ENCODE results near the gene FBXO9. TPM values are rescaled to one million over a fixed set of nuclear protein-coding genes. Genes with fewer than 3 reads are reported as not detected.

The FBXO9 gene
- total RNA-seq, 1 experiment from 2014 or later: 63.6 TPM

DNA sequence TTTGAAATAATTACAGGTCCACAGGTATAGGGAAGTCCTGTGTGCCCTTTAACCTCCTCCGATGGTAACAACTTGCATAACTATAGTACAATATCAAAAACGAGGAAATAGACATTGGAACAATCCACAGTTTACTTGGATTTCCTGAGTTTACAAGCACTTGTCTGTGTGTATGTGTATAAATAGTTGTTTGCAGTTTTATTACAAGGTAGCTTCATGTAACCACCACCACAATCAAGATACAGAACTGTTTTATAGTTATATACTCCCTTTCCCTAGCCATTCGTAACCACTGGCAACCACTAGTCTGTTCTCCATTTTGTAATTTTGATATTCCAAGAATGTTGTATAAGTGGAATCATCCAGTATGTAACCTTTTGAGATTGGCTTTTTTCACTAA, 9.1 kb downstream of the FBXO9 start:
- no peaks in the 10 kb centered on the region for H3K27me3 Mint-ChIP-seq (ENCODE audit: insufficient read depth, unreplicated experiment)
- H3K4me1 Mint-ChIP-seq (ENCODE audit: insufficient read depth, unreplicated experiment): no peaks in the 10 kb centered on the region
- no TSS peak for BruUV-seq (replicated peaks)
- H3K4me3 Mint-ChIP-seq (ENCODE audit: unreplicated experiment): no peak overlapping the region
- TF ChIP-seq, protein P1, sequence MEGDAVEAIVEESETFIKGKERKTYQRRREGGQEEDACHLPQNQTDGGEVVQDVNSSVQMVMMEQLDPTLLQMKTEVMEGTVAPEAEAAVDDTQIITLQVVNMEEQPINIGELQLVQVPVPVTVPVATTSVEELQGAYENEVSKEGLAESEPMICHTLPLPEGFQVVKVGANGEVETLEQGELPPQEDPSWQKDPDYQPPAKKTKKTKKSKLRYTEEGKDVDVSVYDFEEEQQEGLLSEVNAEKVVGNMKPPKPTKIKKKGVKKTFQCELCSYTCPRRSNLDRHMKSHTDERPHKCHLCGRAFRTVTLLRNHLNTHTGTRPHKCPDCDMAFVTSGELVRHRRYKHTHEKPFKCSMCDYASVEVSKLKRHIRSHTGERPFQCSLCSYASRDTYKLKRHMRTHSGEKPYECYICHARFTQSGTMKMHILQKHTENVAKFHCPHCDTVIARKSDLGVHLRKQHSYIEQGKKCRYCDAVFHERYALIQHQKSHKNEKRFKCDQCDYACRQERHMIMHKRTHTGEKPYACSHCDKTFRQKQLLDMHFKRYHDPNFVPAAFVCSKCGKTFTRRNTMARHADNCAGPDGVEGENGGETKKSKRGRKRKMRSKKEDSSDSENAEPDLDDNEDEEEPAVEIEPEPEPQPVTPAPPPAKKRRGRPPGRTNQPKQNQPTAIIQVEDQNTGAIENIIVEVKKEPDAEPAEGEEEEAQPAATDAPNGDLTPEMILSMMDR (IDR thresholded peaks at IDR 0.05; ENCODE audit: unreplicated experiment): no peak
- intact Hi-C loops (cut with micrococcal nuclease): no loop called here
- CTCF ChIA-PET: interaction anchor here (0.7 kb wide), 1 partner anchor 426 kb away, joined by 3 read pairs; no protein-coding TSS in a partner anchor
- DNase-seq (ENCODE audit: unreplicated experiment): no peak
- POLR2A ChIA-PET: no interaction called here
- no peaks in the 10 kb centered on the region for H3K9me3 Mint-ChIP-seq (ENCODE audit: unreplicated experiment)
- H3K27ac Mint-ChIP-seq (ENCODE audit: low read depth, unreplicated experiment): no peak overlapping the region
- H3K36me3 Mint-ChIP-seq (ENCODE audit: insufficient read depth, unreplicated experiment): peaks cover 79% of the 10 kb centered on the region

DNA sequence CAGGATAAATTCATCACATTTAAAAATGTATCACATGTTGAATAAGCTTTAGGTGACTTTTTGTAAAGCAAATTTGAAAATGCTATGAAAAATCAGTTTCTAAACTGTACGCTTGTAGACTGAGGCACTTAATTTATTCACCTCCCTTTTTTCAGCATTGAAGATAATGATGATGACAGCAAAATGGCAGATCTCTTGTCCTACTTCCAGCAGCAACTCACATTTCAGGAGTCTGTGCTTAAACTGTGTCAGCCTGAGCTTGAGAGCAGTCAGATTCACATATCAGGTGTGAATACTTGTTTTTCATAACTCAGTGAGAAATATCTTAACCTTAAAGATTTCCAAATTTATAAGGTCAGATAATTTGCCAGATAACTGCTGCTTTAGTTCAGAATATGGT, 15.6 kb downstream of the FBXO9 start:
- no peak overlapping the region for H3K4me3 Mint-ChIP-seq (ENCODE audit: unreplicated experiment)
- DNase-seq (ENCODE audit: unreplicated experiment): no peak
- no peak overlapping the region for H3K27ac Mint-ChIP-seq (ENCODE audit: low read depth, unreplicated experiment)
- TF ChIP-seq, protein P1 (IDR thresholded peaks at IDR 0.05; ENCODE audit: unreplicated experiment): no peak
- no peaks in the 10 kb centered on the region for H3K27me3 Mint-ChIP-seq (ENCODE audit: insufficient read depth, unreplicated experiment)
- no peaks in the 10 kb centered on the region for H3K4me1 Mint-ChIP-seq (ENCODE audit: insufficient read depth, unreplicated experiment)
- intact Hi-C loops (cut with micrococcal nuclease): no loop called here
- no TSS peak for BruUV-seq (replicated peaks)
- peaks cover 94% of the 10 kb centered on the region for H3K36me3 Mint-ChIP-seq (ENCODE audit: insufficient read depth, unreplicated experiment)
- CTCF ChIA-PET: interaction anchor here (1.4 to 1.9 kb wide), 2 partner anchors 14 to 85 kb away, joined by 3 to 4 read pairs; no protein-coding TSS in a partner anchor
- H3K9me3 Mint-ChIP-seq (ENCODE audit: unreplicated experiment): no peaks in the 10 kb centered on the region
- POLR2A ChIA-PET: interaction anchor here (3.1 kb wide), 1 partner anchor 15 kb away, joined by 14 read pairs; the partner anchor contains the start of gene FBXO9

DNA sequence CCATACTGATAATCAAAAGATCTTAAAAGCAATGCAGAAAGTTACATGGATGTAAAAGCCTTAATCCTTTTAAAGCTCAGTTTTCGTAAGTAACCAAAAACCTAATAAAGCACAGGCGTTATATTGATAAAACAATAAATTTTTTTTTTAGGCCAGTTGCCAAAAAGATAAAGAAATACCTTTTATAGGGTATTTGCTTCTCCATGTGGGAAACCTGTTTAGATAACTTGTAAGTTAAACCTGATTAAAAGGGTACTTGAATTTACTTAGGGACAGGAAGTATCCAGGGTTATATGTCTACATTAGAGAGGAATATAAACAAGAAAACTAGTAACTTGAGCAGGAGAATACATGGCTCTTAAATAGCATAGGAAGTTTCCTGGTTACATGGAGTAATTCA, 21.1 kb downstream of the FBXO9 start:
- TF ChIP-seq, protein P1 (IDR thresholded peaks at IDR 0.05; ENCODE audit: unreplicated experiment): no peak
- H3K27ac Mint-ChIP-seq (ENCODE audit: low read depth, unreplicated experiment): no peak overlapping the region
- POLR2A ChIA-PET: interaction anchor here (0.7 kb wide), 1 partner anchor 451 kb away, joined by 3 read pairs; no protein-coding TSS in a partner anchor
- H3K27me3 Mint-ChIP-seq (ENCODE audit: insufficient read depth, unreplicated experiment): no peaks in the 10 kb centered on the region
- peaks cover 94% of the 10 kb centered on the region for H3K36me3 Mint-ChIP-seq (ENCODE audit: insufficient read depth, unreplicated experiment)
- H3K4me1 Mint-ChIP-seq (ENCODE audit: insufficient read depth, unreplicated experiment): no peaks in the 10 kb centered on the region
- BruUV-seq (replicated peaks): no TSS peak
- no peak overlapping the region for H3K4me3 Mint-ChIP-seq (ENCODE audit: unreplicated experiment)
- no peaks in the 10 kb centered on the region for H3K9me3 Mint-ChIP-seq (ENCODE audit: unreplicated experiment)
- intact Hi-C loops (cut with micrococcal nuclease): no loop called here
- DNase-seq (ENCODE audit: unreplicated experiment): no peak
- CTCF ChIA-PET: interaction anchor here (1.2 kb wide), 1 partner anchor 20 kb away, joined by 4 read pairs; no protein-coding TSS in a partner anchor

DNA sequence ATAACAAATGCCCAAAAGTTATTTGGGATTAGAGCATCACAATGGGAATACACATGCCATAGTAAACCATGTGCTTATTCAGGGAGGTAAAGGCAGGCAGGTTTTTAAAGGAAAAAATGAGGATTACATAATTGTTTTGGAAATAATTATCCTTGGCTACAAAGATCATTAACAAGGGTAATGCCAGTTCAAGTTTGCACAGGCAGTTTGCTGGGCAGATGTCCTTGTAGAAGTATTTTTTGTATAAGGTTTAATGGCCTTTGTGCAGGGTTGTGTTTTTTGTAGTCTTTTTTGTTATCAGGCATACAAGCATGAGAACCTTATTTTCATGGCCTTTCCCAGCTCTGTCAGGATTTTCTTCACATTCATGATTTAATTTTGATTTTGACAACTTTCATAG, 24.7 kb downstream of the FBXO9 start:
- Mint-ChIP-seq H3K27me3 (ENCODE audit: insufficient read depth, unreplicated experiment) (no peaks in the 10 kb centered on the region), H3K36me3 (ENCODE audit: insufficient read depth, unreplicated experiment) (peaks cover 94% of the 10 kb centered on the region), H3K9me3 (ENCODE audit: unreplicated experiment) (no peaks in the 10 kb centered on the region), H3K27ac (ENCODE audit: low read depth, unreplicated experiment) (no peak overlapping the region), H3K4me3 (ENCODE audit: unreplicated experiment) (no peak overlapping the region), H3K4me1 (ENCODE audit: insufficient read depth, unreplicated experiment) (no peaks in the 10 kb centered on the region)
- POLR2A ChIA-PET: interaction anchor here (1.0 kb wide), 1 partner anchor 418 kb away, joined by 3 read pairs; no protein-coding TSS in a partner anchor
- DNase-seq (ENCODE audit: unreplicated experiment): no peak
- BruUV-seq (replicated peaks): no TSS peak
- intact Hi-C loops (cut with micrococcal nuclease): no loop called here
- CTCF ChIA-PET: no interaction called here
- TF ChIP-seq, protein P1 (IDR thresholded peaks at IDR 0.05; ENCODE audit: unreplicated experiment): no peak

Measured in MCF 10A (cell line).